ENCODE data around the gene IRF7.

Gene IRF7

GRCh38 chr11:607971-608659 lies 7.6 kb downstream of the IRF7 start:
- no peak for DNase-seq

GRCh38 chr11:607020-607780 lies 8.6 kb downstream of the IRF7 start:
- no peak for DNase-seq

GRCh38 chr11:606245-606644 lies 9.5 kb downstream of the IRF7 start:
- DNase-seq, result peak in 1 of 2 donors; percentile 15

GRCh38 chr11:605286-606129 lies 10.2 kb downstream of the IRF7 start:
- no peak for DNase-seq

GRCh38 chr11:603154-603553 lies 12.6 kb downstream of the IRF7 start:
- no peak for DNase-seq

GRCh38 chr11:601573-602245 lies 14.0 kb downstream of the IRF7 start:
- DNase-seq, result no peak

GRCh38 chr11:598005-598680 lies 17.6 kb downstream of the IRF7 start:
- DNase-seq, result no peak

GRCh38 chr11:597166-597725 lies 18.5 kb downstream of the IRF7 start:
- no peak for DNase-seq

- no peak for DNase-seq
Measured at GRCh38 chr11:596374-596773, 19.4 kb downstream of the IRF7 start.

GRCh38 chr11:595400-595799 lies 20.4 kb downstream of the IRF7 start:
- no peak for DNase-seq

- DNase-seq, result no peak
Measured at GRCh38 chr11:593347-593746, 22.4 kb downstream of the IRF7 start.

- DNase-seq, result no peak
Measured at GRCh38 chr11:592918-593317, 22.8 kb downstream of the IRF7 start.

GRCh38 chr11:592501-592900 lies 23.2 kb downstream of the IRF7 start:
- DNase-seq, result no peak

GRCh38 chr11:590997-591396 lies 24.8 kb downstream of the IRF7 start:
- DNase-seq, result no peak

- DNase-seq, result no peak
Measured at GRCh38 chr11:589798-590197, 26.0 kb downstream of the IRF7 start.

GRCh38 chr11:587978-588380 lies 27.8 kb downstream of the IRF7 start:
- DNase-seq, result no peak

- no peak for DNase-seq
Measured at GRCh38 chr11:587546-587945, 28.2 kb downstream of the IRF7 start.

- DNase-seq, result no peak
Measured at GRCh38 chr11:586376-587316, 29.1 kb downstream of the IRF7 start.

- DNase-seq, result no peak
Measured at GRCh38 chr11:584287-584686, 31.5 kb downstream of the IRF7 start.

GRCh38 chr11:581752-582151 lies 34.0 kb downstream of the IRF7 start:
- peak in 1 of 2 donors; percentile 16 for DNase-seq

- no peak for DNase-seq
Measured at GRCh38 chr11:581342-581741, 34.4 kb downstream of the IRF7 start.

All from hippocampal formation (tissue), 2 donors.